ENCODE data around the gene GAB2. TPM values are rescaled to one million over a fixed set of nuclear protein-coding genes. Genes with fewer than 3 reads are reported as not detected.

GAB2 gene
- total RNA-seq, 3 donors from 2014 or later: 21.5 to 36.1 (median 26.6) TPM

DNA sequence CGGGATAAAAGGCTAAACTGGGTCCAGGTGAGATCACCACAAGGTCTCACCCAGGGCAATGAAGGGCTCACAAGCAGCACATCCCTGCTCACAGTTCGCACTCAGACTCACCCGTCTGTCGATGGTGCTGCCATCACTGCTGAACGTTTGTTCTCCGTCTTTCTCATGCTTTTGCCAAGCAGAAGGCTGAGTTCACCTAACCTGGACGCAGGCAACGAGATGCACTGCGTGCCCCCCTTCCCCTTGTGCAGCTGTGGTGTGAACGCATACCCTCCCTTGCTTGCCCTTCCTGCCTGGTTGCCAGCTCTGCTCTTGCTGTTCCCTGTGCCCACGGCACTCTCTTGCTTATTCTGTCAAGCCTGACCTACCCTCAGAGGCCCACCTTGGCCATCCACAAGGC, 247.2 kb downstream of the GAB2 start:
- intact Hi-C loops (cut with DNase I, micrococcal nuclease): no loop called here
- ATAC-seq (no peak), DNase-seq (no peak)
- H3K4me1 ChIP-seq (ENCODE audit: low read depth): no peaks in the 10 kb centered on the region
- TF ChIP-seq CTCF (IDR thresholded peaks at IDR 0.05): no peak
- no peaks in the 10 kb centered on the region for H3K36me3 ChIP-seq (ENCODE audit: low read depth)
- H3K4me3 ChIP-seq: no peak overlapping the region
- no peaks in the 10 kb centered on the region for H3K9me3 ChIP-seq

DNA sequence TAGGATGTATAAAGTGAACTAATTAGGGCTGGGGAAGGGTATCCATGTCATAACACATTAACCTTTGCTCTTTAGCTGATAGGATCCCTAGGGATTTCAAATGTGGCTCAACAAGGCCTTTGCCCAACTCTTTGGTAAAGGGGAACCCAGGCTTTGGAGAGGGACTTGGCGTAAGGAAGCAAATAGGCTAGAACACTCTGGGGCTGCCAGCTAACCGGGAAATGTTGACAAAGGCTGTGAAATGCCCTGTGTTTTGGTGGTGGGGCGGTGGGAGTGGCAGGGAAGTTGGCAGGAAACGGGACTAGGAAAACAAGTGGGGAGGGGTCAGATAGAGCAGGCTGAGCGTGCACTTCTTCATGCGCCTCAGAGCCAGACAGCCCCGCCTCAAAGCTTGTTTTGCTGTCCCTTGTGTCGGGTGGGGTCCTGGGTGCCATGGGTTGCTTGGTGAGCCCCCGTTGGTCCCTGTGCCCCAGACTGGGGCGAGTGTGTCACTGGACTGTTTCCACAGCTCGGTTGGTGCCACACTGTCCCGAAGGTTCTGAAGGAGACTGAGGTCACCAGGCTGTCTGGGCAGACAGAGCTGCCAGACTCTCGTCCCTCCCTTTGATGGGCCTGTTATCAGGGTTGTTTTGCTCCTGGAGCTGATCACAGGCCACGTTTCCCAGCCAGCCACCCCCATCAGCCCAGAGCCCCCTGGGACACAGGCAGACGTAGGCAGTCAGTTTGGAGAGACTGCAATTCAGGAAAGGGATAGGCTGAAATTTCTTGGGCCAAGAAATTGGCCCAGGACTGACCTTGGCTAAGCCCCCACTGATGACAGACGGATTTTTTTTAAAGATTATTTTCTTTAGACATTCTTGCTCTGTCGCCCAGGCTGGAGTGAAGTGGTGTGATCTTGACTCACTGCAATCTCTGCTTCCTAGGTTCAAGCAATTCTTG, 248.8 kb downstream of the GAB2 start:
- DNase-seq (peak; percentile 34 to 63 (median 38)), ATAC-seq (peak; percentile 54)
- no peaks in the 10 kb centered on the region for H3K4me1 ChIP-seq (ENCODE audit: low read depth)
- no peaks in the 10 kb centered on the region for H3K36me3 ChIP-seq (ENCODE audit: low read depth)
- H3K4me3 ChIP-seq: no peak overlapping the region
- no peak for TF ChIP-seq CTCF (IDR thresholded peaks at IDR 0.05)
- intact Hi-C loops (cut with DNase I, micrococcal nuclease): no loop called here
- no peaks in the 10 kb centered on the region for H3K9me3 ChIP-seq

DNA sequence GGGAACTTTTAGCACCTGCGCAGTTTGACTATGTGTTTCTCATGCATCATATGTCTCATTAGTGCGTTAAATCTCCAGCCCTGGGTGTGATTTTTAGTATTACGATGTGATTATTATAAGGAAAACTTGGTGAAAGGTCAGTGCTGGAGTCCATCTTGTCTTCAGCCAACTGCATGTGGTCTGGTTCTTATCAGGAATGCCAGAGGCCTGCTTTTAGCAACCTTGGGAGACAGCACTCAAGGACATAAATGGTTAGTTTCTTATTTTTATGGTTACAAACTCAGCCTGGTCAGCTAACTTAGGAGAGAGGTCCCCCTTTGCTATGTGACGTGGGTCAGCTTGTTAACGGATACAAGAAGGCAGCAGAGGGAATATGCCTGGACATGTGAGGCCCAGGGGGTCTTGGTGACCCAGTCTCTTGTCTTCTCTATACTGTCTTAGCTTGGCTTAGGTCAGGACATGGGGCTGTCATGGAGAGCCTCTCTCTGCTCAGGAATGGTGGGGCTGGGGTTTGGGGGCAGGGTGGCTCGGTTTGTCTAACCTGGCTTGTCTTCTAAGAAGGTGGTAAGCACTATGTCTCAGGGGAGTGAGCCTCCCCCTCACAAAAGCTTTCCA, 250.7 kb downstream of the GAB2 start:
- ATAC-seq (no peak), DNase-seq (no peak)
- Histone ChIP-seq H3K9me3 (no peaks in the 10 kb centered on the region), H3K4me3 (no peak overlapping the region), H3K36me3 (ENCODE audit: low read depth) (no peaks in the 10 kb centered on the region), H3K4me1 (ENCODE audit: low read depth) (no peaks in the 10 kb centered on the region)
- intact Hi-C loops (cut with DNase I, micrococcal nuclease): no loop called here
- no peak for TF ChIP-seq CTCF (IDR thresholded peaks at IDR 0.05)

Other genes with a start within 250 kb of the GAB2 start
- gene KCTD21, start 229.2 kb downstream of the GAB2 start, total RNA-seq: 10 to 100 TPM in 1 of 3 donors, 1 to 10 TPM in 2; 7.5 to 11.1 (median 8.1) TPM
- gene USP35, start 228.9 kb downstream of the GAB2 start, total RNA-seq: 10 to 100 TPM in 1 of 3 donors, 1 to 10 TPM in 2; 3.9 to 11.1 (median 4.9) TPM
- gene NARS2, start 157.0 kb upstream of the GAB2 start, total RNA-seq: 10 to 100 TPM; 13.1 to 14.0 (median 13.2) TPM